ENCODE results near the gene ATF3.

DNA sequence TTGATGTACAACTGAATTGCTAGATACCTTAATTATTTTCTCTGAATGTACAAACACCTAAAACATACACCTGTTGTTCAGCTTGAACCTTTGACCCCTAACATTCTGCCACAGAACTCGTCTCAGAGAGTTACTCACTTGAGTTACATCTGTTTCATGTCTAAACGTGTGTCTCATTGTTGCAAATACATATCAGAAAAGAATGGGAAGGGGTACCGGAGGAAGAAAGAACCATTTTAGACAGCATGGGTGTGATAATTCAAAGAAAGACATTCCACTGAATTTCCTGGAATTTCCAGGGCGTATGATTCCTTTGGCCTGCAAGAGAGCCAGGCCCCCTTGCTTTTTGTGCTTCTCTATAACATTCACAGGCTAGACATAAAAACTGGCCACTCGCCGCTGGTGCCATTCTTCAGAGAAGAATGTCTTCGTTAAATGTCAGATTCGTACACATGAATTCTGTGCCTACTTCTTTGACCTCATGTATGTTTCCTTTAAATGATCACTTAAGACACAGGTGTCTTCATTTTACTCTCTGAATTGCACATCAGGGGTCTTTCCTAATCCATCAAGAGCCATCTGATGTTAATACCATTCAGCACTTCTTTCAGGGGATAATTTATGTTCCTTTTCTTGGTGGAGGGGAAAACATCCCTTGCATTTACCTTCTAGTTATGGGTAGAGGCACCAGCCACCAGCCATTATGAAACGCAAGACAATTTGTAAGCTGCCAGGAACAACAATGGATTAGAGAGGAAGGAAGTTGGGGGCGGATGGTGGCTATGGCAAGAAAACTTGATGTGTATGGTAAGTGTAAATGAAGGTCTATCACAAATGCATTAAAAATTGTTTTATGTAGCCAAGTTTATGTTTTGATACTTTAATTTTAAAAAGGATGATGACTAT lies 12.7 kb downstream of the ATF3 start:
- TF ChIP-seq, protein P1, sequence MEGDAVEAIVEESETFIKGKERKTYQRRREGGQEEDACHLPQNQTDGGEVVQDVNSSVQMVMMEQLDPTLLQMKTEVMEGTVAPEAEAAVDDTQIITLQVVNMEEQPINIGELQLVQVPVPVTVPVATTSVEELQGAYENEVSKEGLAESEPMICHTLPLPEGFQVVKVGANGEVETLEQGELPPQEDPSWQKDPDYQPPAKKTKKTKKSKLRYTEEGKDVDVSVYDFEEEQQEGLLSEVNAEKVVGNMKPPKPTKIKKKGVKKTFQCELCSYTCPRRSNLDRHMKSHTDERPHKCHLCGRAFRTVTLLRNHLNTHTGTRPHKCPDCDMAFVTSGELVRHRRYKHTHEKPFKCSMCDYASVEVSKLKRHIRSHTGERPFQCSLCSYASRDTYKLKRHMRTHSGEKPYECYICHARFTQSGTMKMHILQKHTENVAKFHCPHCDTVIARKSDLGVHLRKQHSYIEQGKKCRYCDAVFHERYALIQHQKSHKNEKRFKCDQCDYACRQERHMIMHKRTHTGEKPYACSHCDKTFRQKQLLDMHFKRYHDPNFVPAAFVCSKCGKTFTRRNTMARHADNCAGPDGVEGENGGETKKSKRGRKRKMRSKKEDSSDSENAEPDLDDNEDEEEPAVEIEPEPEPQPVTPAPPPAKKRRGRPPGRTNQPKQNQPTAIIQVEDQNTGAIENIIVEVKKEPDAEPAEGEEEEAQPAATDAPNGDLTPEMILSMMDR (conservative IDR thresholded peaks at IDR 0.05; ENCODE audit: low read depth, low read length) = no peak
- TF ChIP-seq CHD1 (IDR thresholded peaks at IDR 0.05; ENCODE audit: low read depth, low read length) = no peak
- TF ChIP-seq POLR2A (IDR thresholded peaks at IDR 0.05; ENCODE audit: low read depth, low read length) = peak; percentile 77
